T-helper 2 cell (primary cell): Measurements from ENCODE around the gene HAPLN1.

Source experiments
- DNase-seq, 5 experiments: peaks; one replicate each; pipeline versions ENCODE4 v3.0.0 to v3.0.0-alpha.2; 2012 to 2022

HAPLN1 gene

DNA sequence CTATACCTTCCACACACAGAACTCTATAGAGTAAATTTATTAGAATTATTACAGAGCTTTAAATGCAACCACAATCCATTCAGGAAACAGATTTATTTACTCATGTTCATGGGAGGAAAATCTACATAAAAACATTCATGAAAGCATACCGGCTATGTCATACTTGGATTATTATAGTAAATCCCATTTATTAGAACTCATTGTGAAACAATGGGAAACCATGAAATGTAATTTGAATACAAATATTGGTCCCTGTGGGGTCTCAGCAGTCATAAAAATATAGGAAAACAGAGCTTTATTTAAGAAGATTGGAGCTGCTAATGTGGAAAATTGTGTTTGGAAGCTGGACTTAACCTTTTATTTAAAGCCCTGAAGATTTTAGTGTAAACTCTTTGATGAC, 80.7 kb downstream of the HAPLN1 start:
- DNase-seq = no peak

GRCh38 chr5:83636156-83636555, 84.5 kb downstream of the HAPLN1 start:
- DNase-seq = no peak

- no peak for DNase-seq
Measured at GRCh38 chr5:83633285-83633684, 87.4 kb downstream of the HAPLN1 start.

DNA sequence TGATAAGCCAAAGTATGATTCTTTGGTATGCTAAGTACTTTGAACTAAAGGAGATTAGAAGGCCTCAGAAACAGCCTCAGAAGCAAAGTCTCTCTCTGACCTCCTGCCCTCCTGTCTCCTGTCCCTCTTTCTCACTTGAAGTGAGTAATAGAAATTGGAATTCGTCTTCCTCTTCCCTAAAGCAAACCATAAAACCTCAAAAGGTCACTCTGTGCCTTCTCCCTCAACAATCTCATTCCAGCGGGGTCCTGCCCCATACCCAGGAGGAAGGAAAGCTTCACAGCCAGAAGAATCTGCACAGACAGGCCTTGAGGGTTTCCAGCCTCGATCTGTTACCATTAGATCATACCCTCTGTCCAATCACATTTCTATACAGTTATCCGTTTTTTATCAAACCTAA, 87.8 kb downstream of the HAPLN1 start:
- no peak for DNase-seq

GRCh38 chr5:83628360-83628759, 92.3 kb downstream of the HAPLN1 start:
- no peak for DNase-seq

GRCh38 chr5:83614841-83615240, 105.8 kb downstream of the HAPLN1 start:
- DNase-seq = no peak

GRCh38 chr5:83608122-83608521, 112.5 kb downstream of the HAPLN1 start:
- DNase-seq = no peak

DNA sequence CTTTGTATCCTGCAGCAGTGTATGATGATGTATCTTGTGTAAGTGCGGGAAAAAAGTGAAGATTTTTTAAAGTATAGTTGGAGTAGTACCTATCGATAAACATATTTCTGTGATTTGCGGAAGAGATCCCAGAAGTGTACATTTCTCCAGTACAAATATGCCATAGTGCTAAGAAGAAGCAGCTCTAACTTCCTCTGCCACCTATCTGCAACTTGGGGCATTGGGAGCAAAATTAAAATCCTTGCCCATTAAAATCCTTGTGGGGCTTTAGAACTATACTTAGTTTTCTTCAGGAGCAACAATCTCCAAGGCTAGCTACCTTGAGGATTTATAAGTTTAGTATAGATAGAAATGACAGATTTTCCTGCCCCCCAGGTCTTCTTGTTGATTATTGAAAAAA, 125.4 kb downstream of the HAPLN1 start:
- DNase-seq = no peak

DNA sequence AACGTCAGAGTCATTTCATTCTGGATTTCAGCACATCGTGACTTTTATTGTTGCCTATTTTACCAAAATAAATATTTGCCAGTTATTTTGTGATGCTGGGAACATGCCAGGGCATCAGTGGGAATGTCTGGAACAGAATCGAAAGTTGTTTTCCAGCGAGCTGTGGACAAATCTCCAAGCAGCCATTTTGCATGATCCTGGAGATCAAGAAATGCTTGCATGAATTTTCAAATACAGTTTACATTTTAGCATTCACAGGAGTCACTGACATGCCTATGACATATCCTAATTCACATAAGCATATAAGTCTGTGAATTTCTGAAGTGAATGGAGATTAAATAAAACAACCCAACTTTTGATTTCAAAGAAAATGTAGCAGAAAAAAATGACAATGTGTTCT, 129.7 kb downstream of the HAPLN1 start:
- DNase-seq = no peak

DNA sequence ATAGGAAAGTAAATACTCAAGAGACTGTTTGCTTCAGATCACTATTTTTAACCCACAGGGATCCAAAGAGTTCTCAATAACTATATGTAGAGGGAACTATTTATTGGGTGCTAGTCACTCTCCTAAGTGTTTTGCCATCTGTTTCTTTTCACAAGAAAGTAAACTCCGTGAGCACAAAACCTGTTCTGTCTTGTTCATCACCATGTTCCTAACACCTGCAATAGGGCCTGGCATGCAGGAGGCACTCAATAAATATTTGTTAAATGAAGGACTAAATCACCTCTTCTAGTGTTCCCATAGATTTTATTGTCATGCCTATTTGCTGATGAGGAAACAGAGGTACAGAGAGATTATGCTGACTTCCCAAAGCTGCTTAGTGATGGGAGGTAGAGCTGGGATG, 130.9 kb downstream of the HAPLN1 start:
- no peak for DNase-seq
